SK-N-MC (cell line): ENCODE measurements around the gene HNRNPM.

Experiments
- EZH2 ChIP-seq: fragments of 200-600 bp; sonication (generic); IDR thresholded peaks from one replicate; pipeline ENCODE4 v1.6.1; 2017; ENCODE audit warnings: antibody characterized with exemption
- FOXP2 ChIP-seq: optimal IDR thresholded peaks from 2 replicates; pipeline ENCODE3; 2011; ENCODE audit warnings: mild to moderate bottlenecking, moderate library complexity; ENCODE audit not compliant: insufficient read depth; ENCODE audit errors: extremely low read length, control extremely low read depth
- POLR2AphosphoS5 ChIP-seq: IDR thresholded peaks from 2 replicates; pipeline ENCODE4 v1.6.1; 2012; ENCODE audit warnings: mild to moderate bottlenecking, low read depth, low read length, borderline replicate concordance

DNA sequence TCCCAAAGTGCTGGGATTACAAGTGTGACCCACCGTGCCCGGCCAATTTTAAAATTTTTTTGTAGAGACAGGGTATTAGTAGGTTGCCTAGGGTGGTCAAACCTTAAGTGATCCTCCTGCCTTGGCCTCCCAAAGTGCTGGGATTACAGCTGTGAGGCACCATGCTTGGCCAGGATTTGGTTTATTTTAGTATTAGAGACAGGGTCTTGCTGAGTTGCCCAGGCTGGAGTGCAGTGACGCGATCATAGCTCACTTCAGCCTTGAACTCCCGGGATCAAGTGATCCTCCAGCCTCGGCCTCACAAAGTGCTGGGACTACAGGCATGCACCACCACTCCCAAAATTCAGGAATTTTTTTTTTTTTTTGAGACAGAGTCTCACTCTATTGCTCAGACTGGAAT is 74.6 kb downstream of the HNRNPM start:
- TF ChIP-seq EZH2, result no peak
- no peak for TF ChIP-seq POLR2AphosphoS5
- no peak for TF ChIP-seq FOXP2
